GM23338 (cell line): ENCODE results near the gene SIN3B. TPM values are rescaled to one million over a fixed set of nuclear protein-coding genes. Genes with fewer than 3 reads are reported as not detected.

Experiments used
- ATAC-seq: fragments of 200-7000 bp; cut with Tn5 transposase; 3 replicates; pipeline ENCODE4 v1.9.1; 2020
- DNase-seq: peaks from one replicate; pipeline ENCODE4 v3.0.0-alpha.2; 2015; ENCODE audit warnings: low spot score
- H2AFZ ChIP-seq: fragments of 200-600 bp; sonication (generic); 2 replicates; pipeline ENCODE4 v1.8.0; 2016; ENCODE audit warnings: antibody characterized with exemption, mild to moderate bottlenecking, moderate library complexity
- H3F3A ChIP-seq: fragments of 200-600 bp; sonication (generic); replicated peaks from 2 replicates; pipeline ENCODE4 v1.8.0; 2017; ENCODE audit warnings: antibody characterized with exemption, mixed run types, low read depth
- H3K27ac ChIP-seq: fragments of 200-600 bp; sonication (generic); 2 replicates; pipeline ENCODE4 v1.6.1; 2016; ENCODE audit warnings: low read depth
- H3K27me3 ChIP-seq: fragments of 200-600 bp; sonication (generic); 2 replicates; pipeline ENCODE4 v1.8.0; 2016; ENCODE audit warnings: mild to moderate bottlenecking, mixed run types, moderate library complexity; ENCODE audit not compliant: insufficient read depth
- H3K36me3 ChIP-seq: fragments of 200-600 bp; sonication (generic); 2 replicates; pipeline ENCODE4 v1.8.0; 2016; ENCODE audit warnings: mild to moderate bottlenecking; ENCODE audit not compliant: insufficient read depth
- H3K4me1 ChIP-seq: fragments of 200-600 bp; sonication (generic); 2 replicates; pipeline ENCODE4 v1.8.0; 2016; ENCODE audit warnings: mild to moderate bottlenecking, moderate library complexity; ENCODE audit not compliant: insufficient read depth
- H3K4me2 ChIP-seq: fragments of 200-600 bp; sonication (generic); 2 replicates; pipeline ENCODE4 v1.7.1; 2017; ENCODE audit warnings: mixed run types
- H3K4me3 ChIP-seq: fragments of 200-600 bp; sonication (generic); 2 replicates; pipeline ENCODE4 v1.6.1; 2016; ENCODE audit warnings: mixed run types
- H3K79me2 ChIP-seq: fragments of 200-600 bp; sonication (generic); replicated peaks from 2 replicates; pipeline ENCODE4 v1.8.0; 2017; ENCODE audit warnings: mild to moderate bottlenecking; ENCODE audit not compliant: insufficient read depth
- H3K9me2 ChIP-seq: fragments of 200-600 bp; sonication (generic); 2 replicates; pipeline ENCODE4 v1.8.0; 2017; ENCODE audit not compliant: insufficient read depth
- H4K20me1 ChIP-seq: fragments of 200-600 bp; sonication (generic); replicated peaks from 2 replicates; pipeline ENCODE4 v1.8.0; 2017; ENCODE audit warnings: mild to moderate bottlenecking; ENCODE audit not compliant: insufficient read depth
- H3K27ac Mint-ChIP-seq: 2 replicates; pipeline ENCODE4 v1.8.0; 2020; ENCODE audit warnings: inconsistent platforms, mild to moderate bottlenecking, moderate library complexity, mixed read lengths
- H3K27me3 Mint-ChIP-seq: 3 replicates; pipeline ENCODE4 v1.8.0; 2022; ENCODE audit warnings: low read depth, mild to moderate bottlenecking, moderate library complexity, mixed read lengths, inconsistent platforms; ENCODE audit not compliant: insufficient read depth, poor library complexity
- H3K36me3 Mint-ChIP-seq: 3 replicates; pipeline ENCODE4 v1.8.0; 2021; ENCODE audit warnings: low read depth, mild to moderate bottlenecking, inconsistent platforms, moderate library complexity, mixed read lengths
- H3K4me1 Mint-ChIP-seq: 3 replicates; pipeline ENCODE4 v1.8.0; 2020; ENCODE audit warnings: mild to moderate bottlenecking, inconsistent platforms, mixed read lengths
- H3K4me3 Mint-ChIP-seq: 3 replicates; pipeline ENCODE4 v1.8.0; 2021; ENCODE audit warnings: moderate library complexity, mild to moderate bottlenecking, inconsistent platforms, mixed read lengths
- H3K9me3 Mint-ChIP-seq: 3 replicates; pipeline ENCODE4 v1.8.0; 2020; ENCODE audit warnings: moderate library complexity, mild to moderate bottlenecking, inconsistent platforms, mixed read lengths
- CREB1 ChIP-seq: fragments of 250-450 bp; sonication (Bioruptor Pico); IDR thresholded peaks from 2 replicates; pipeline ENCODE4 v1.5.0; 2020; ENCODE audit warnings: low read depth, mild to moderate bottlenecking, moderate library complexity
- ETS1 ChIP-seq: IDR thresholded peaks from 2 replicates; pipeline ENCODE4 v1.6.1; 2016; ENCODE audit warnings: antibody characterized with exemption
- EZH2 ChIP-seq: fragments of 200-600 bp; sonication (generic); IDR thresholded peaks from one replicate; pipeline ENCODE4 v1.8.0; 2017; ENCODE audit warnings: antibody characterized with exemption, mild to moderate bottlenecking, low read depth; ENCODE audit not compliant: unreplicated experiment
- EZH2phosphoT487 ChIP-seq: fragments of 200-600 bp; sonication (generic); IDR thresholded peaks from one replicate; pipeline ENCODE4 v1.8.1; 2018; ENCODE audit warnings: antibody characterized with exemption; ENCODE audit not compliant: unreplicated experiment
- JUNB ChIP-seq: IDR thresholded peaks from one replicate; pipeline ENCODE4 v1.6.1; 2016; ENCODE audit warnings: antibody characterized with exemption; ENCODE audit not compliant: unreplicated experiment
- NANOG ChIP-seq: IDR thresholded peaks from 2 replicates; pipeline ENCODE4 v1.6.1; 2016; ENCODE audit warnings: antibody characterized with exemption, borderline replicate concordance
- POLR2AphosphoS5 ChIP-seq: IDR thresholded peaks from 2 replicates; pipeline ENCODE4 v1.6.1; 2016; ENCODE audit warnings: antibody characterized with exemption, low read depth
- REST ChIP-seq: IDR thresholded peaks from one replicate; pipeline ENCODE4 v1.6.1; 2018; ENCODE audit warnings: antibody characterized with exemption; ENCODE audit not compliant: unreplicated experiment
- STAT1 ChIP-seq: IDR thresholded peaks from one replicate; pipeline ENCODE4 v1.6.1; 2016; ENCODE audit warnings: antibody characterized with exemption; ENCODE audit not compliant: unreplicated experiment
- ZNF114 ChIP-seq: fragments of 250-450 bp; sonication (Bioruptor Pico); IDR thresholded peaks from 2 replicates; pipeline ENCODE4 v1.5.0; 2020; ENCODE audit warnings: mild to moderate bottlenecking, moderate library complexity
- ZNF331 ChIP-seq: fragments of 250-450 bp; sonication (Bioruptor Pico); IDR thresholded peaks from 2 replicates; pipeline ENCODE4 v1.5.0; 2020; ENCODE audit warnings: low read depth, mild to moderate bottlenecking, moderate library complexity
- ZNF462 ChIP-seq: fragments of 250-450 bp; sonication (Bioruptor Pico); IDR thresholded peaks from 2 replicates; pipeline ENCODE4 v1.5.0; 2020; ENCODE audit warnings: mild to moderate bottlenecking, moderate library complexity
- polyA plus RNA-seq: library from polyadenylated mRNA; unstranded; fragments of >200 nt; fragmentation: Nextera tagmentation; extraction: Ambion mirVana; gene quantifications from 2 replicates; pipeline ENCODE4 v1.2.1, GENCODE V29; 2016
- total RNA-seq: library from RNA; depleted of rRNA; stranded (reverse); fragments of >200 nt; shearing (Covaris generic); gene quantifications from 2 replicates; pipeline ENCODE4 v1.2.3, GENCODE V29; 2014
- TF ChIP-seq, protein P1 (sequence below), 2 experiments: fragments of 200-600 bp in 1 of 2; sonication (generic) in 1 of 2; conservative IDR thresholded peaks; 2 replicates each; pipeline versions ENCODE4 v1.5.1 to v1.6.1; 2016 to 2017; ENCODE audit warnings: antibody characterized with exemption in 2 of 2, low read depth in 2 of 2, mild to moderate bottlenecking in 2 of 2, moderate library complexity in 1 of 2

SIN3B gene
- total and polyA plus RNA-seq, 2 experiments from 2014 or later = 37.6 to 68.6 TPM

- H3K4me1 ChIP-seq = no peaks in the 10 kb centered on the region
- no peak for ATAC-seq
Observed at GRCh38 chr19:16902545-16902944, 73.3 kb downstream of the SIN3B start.

More at GRCh38 chr19:16902545-16902944, 73.3 kb downstream of the SIN3B start:
- Mint-ChIP-seq H3K9me3 (no peaks in the 10 kb centered on the region; the same call in 2 of the 3 replicates), H3K36me3 (no peaks in the 10 kb centered on the region), H3K4me3 (no peak overlapping the region), H3K27me3 (peaks cover 19% of the 10 kb centered on the region), H3K27ac (no peak overlapping the region), H3K4me1 (peaks cover 2% of the 10 kb centered on the region; the same call in 1 of the 3 replicates)
- Histone ChIP-seq H3K9me2 (no peaks in the 10 kb centered on the region), H3K27ac (no peak overlapping the region), H4K20me1 (no peaks in the 10 kb centered on the region), H2AFZ (no peak overlapping the region), H3F3A (no peaks in the 10 kb centered on the region), H3K4me2 (no peak overlapping the region), H3K27me3 (peaks cover 12% of the 10 kb centered on the region), H3K4me3 (no peak overlapping the region), H3K36me3 (no peaks in the 10 kb centered on the region), H3K79me2 (no peaks in the 10 kb centered on the region)
- DNase-seq = no peak
- TF ChIP-seq ZNF114 (no peak), EZH2 (no peak), ETS1 (no peak), ZNF331 (CRISPR knock-in tag) (no peak), EZH2phosphoT487 (no peak), STAT1 (no peak), POLR2AphosphoS5 (no peak), ZNF462 (CRISPR knock-in tag) (no peak), CREB1 (CRISPR knock-in tag) (no peak), NANOG (no peak), REST (no peak), JUNB (no peak)
- TF ChIP-seq, protein P1, sequence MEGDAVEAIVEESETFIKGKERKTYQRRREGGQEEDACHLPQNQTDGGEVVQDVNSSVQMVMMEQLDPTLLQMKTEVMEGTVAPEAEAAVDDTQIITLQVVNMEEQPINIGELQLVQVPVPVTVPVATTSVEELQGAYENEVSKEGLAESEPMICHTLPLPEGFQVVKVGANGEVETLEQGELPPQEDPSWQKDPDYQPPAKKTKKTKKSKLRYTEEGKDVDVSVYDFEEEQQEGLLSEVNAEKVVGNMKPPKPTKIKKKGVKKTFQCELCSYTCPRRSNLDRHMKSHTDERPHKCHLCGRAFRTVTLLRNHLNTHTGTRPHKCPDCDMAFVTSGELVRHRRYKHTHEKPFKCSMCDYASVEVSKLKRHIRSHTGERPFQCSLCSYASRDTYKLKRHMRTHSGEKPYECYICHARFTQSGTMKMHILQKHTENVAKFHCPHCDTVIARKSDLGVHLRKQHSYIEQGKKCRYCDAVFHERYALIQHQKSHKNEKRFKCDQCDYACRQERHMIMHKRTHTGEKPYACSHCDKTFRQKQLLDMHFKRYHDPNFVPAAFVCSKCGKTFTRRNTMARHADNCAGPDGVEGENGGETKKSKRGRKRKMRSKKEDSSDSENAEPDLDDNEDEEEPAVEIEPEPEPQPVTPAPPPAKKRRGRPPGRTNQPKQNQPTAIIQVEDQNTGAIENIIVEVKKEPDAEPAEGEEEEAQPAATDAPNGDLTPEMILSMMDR (conservative IDR thresholded peaks at IDR 0.05; ENCODE audit: low read depth in 2 of 2) = no peak
